ENCODE data around the gene TSR1.

GRCh38 chr17:2363851-2364762 is 27.9 kb upstream of the TSR1 start:
- TF ChIP-seq POLR2A (IDR thresholded peaks at IDR 0.05) (no peak), CTCF (IDR thresholded peaks at IDR 0.05) (no peak)
